ENCODE results near the gene UBAP2. TPM values are rescaled to one million over a fixed set of nuclear protein-coding genes. Genes with fewer than 3 reads are reported as not detected.
"Not testable (repeated sequence)": the region's sequence is repeated elsewhere in the genome, so short reads cannot be mapped to it uniquely, and the experiment has no call there.

UBAP2 gene
- total RNA-seq, 1 experiment from 2014 or later, result 56.8 TPM

DNA sequence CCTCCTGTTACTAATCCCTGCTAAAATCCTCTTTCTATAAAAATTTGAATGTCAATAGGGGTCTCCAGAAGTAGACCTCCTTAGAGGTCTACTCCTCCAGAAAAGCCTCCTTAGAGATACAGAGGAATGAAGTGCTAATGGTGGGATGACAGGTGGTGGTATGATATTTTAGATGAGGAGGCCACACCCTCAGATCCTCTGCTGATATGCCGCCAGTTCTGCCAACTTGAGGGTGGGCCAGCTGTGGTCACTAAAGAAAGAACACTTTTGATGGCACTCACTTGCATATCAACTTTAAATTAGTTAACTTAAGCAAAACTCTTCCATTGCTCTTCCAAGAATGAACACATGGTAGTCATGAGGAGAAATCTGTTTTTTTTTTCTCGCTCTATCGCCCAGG, 16.9 kb upstream of the UBAP2 start:
- no peaks in the 10 kb centered on the region for H4K20me1 ChIP-seq (ENCODE audit: insufficient read depth, low read depth, low read length)
- no peak for DNase-seq
- no peaks in the 10 kb centered on the region for H3K9me3 ChIP-seq (ENCODE audit: low read length)
- H3K9me2 ChIP-seq (replicated peaks; ENCODE audit: insufficient read depth, low read length), result no peaks in the 10 kb centered on the region
- no peak overlapping the region for H3K9ac ChIP-seq (ENCODE audit: low read length)
- H3K4me1 ChIP-seq (ENCODE audit: low read length), result no peaks in the 10 kb centered on the region
- no peak overlapping the region for H3K4me3 ChIP-seq (ENCODE audit: low read length)
- H3K4me2 ChIP-seq (ENCODE audit: low read depth, low read length, poor library complexity, severe bottlenecking), result no peak overlapping the region
- H2AFZ ChIP-seq (ENCODE audit: low read length), result no peak overlapping the region
- no peaks in the 10 kb centered on the region for H3K27me3 ChIP-seq (ENCODE audit: low read length)
- no peak overlapping the region for H3K27ac ChIP-seq (ENCODE audit: low read length)
- H3K36me3 ChIP-seq (ENCODE audit: insufficient read depth, low read length), result no peaks in the 10 kb centered on the region
- H3K79me2 ChIP-seq (ENCODE audit: low read length), result no peaks in the 10 kb centered on the region

DNA sequence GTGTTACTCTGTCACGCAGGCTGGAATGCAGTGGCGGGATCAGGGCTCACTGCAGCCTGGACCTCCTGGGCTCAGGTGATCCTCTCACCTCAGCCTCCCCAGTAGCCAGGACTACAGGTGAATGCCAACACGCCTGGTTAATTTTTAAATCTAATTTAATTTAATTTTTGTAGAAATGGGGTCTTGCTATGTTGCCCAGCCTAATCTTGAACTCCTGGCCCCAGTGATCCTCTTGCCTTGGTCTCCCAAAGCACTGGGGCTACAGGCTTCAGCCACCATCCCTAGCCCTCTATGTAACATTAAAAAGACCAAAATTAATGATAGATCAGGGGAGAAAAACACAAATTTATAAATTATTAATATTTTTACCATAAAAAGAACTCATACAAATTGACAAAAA, 11.3 kb upstream of the UBAP2 start:
- Histone ChIP-seq H2AFZ (ENCODE audit: low read length) (no peak overlapping the region), H3K4me2 (ENCODE audit: low read depth, low read length, poor library complexity, severe bottlenecking) (no peak overlapping the region), H3K9ac (ENCODE audit: low read length) (no peak overlapping the region), H4K20me1 (ENCODE audit: insufficient read depth, low read depth, low read length) (no peaks in the 10 kb centered on the region), H3K9me2 (replicated peaks; ENCODE audit: insufficient read depth, low read length) (no peaks in the 10 kb centered on the region), H3K4me1 (ENCODE audit: low read length) (no peaks in the 10 kb centered on the region), H3K36me3 (ENCODE audit: insufficient read depth, low read length) (no peaks in the 10 kb centered on the region), H3K4me3 (ENCODE audit: low read length) (no peak overlapping the region), H3K79me2 (ENCODE audit: low read length) (no peaks in the 10 kb centered on the region), H3K27me3 (ENCODE audit: low read length) (no peaks in the 10 kb centered on the region), H3K9me3 (ENCODE audit: low read length) (no peaks in the 10 kb centered on the region), H3K27ac (ENCODE audit: low read length) (no peak overlapping the region)
- DNase-seq, result no peak

DNA sequence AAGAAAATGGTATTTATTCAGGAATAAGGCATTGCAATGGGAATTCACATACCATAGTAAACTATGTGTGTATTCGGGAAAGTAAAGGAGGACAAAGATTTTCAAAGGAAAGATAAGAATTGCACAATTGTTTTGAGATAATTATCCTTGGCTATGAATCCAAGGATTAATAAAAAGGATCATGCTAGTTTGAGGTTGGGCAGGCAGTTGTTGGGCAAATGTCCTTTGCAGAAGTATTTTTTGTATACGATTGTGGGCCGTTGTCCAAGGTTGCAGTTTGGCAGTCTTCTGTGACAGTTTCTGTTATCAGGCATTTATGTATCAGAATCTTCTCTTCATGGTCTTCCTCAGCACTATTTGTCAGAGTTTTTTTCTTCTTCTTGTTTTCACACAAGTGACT, 10.6 kb upstream of the UBAP2 start:
- Histone ChIP-seq H3K4me2 (ENCODE audit: low read depth, low read length, poor library complexity, severe bottlenecking) (no peak overlapping the region), H3K36me3 (ENCODE audit: insufficient read depth, low read length) (no peaks in the 10 kb centered on the region), H3K4me3 (ENCODE audit: low read length) (no peak overlapping the region), H3K9ac (ENCODE audit: low read length) (no peak overlapping the region), H3K9me2 (replicated peaks; ENCODE audit: insufficient read depth, low read length) (no peaks in the 10 kb centered on the region), H3K4me1 (ENCODE audit: low read length) (no peaks in the 10 kb centered on the region), H3K27me3 (ENCODE audit: low read length) (no peaks in the 10 kb centered on the region), H3K9me3 (ENCODE audit: low read length) (no peaks in the 10 kb centered on the region), H4K20me1 (ENCODE audit: insufficient read depth, low read depth, low read length) (no peaks in the 10 kb centered on the region), H3K27ac (ENCODE audit: low read length) (no peak overlapping the region), H2AFZ (ENCODE audit: low read length) (no peak overlapping the region), H3K79me2 (ENCODE audit: low read length) (no peaks in the 10 kb centered on the region)
- DNase-seq, result no peak

DNA sequence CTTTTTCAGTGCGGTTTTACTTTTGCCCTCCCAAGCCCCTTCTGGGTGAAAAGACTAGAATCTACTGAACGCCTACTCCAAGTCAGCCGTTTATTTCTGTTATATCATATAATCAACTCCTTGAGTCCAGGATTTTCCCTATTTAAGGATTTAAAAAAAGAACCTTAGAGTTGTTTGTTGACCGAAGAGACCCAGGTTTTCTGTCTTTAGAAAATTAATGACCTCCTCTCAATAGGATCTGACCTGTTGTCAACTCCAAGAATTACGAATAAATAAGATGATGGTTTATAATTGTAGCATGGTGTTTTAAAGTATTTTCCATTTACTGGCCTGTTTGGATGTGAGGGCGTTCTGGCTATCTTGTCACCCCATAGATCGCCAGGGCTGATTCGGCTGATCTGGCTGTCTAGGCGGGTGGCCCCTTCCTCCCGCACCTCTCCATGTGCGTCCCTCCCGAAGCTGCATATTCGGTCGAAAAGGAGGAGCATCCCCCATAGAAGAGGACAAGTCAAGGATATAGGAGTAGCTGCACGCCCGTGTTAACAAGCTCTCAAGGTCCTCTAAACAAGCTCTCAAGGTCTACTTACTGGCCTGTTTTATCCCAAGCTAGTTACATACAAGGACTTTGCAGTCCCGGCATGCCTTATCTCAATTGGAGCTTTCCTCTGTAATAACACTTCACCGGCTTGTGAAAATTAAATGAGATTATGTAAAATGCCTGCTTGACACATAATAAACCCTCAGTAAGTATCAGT, 1.1 kb upstream of the UBAP2 start:
- H3K36me3 ChIP-seq (ENCODE audit: insufficient read depth, low read length), result no peaks in the 10 kb centered on the region; the same call in 1 of the 2 replicates
- no peaks in the 10 kb centered on the region for H3K9me3 ChIP-seq (ENCODE audit: low read length)
- no peaks in the 10 kb centered on the region for H3K9me2 ChIP-seq (replicated peaks; ENCODE audit: insufficient read depth, low read length)
- H3K9ac ChIP-seq (ENCODE audit: low read length), result peak overlapping the region; percentile 88
- H4K20me1 ChIP-seq (ENCODE audit: insufficient read depth, low read depth, low read length), result peaks cover 8% of the 10 kb centered on the region; the same call in 1 of the 2 replicates
- peaks cover 29% of the 10 kb centered on the region for H3K4me1 ChIP-seq (ENCODE audit: low read length)
- H2AFZ ChIP-seq (ENCODE audit: low read length), result peak overlapping the region; percentile 89; the same call in 1 of the 2 replicates
- peak overlapping the region; percentile 74 for H3K27ac ChIP-seq (ENCODE audit: low read length)
- peak overlapping the region; percentile 99 for H3K4me3 ChIP-seq (ENCODE audit: low read length)
- no peaks in the 10 kb centered on the region for H3K27me3 ChIP-seq (ENCODE audit: low read length)
- peaks cover 39% of the 10 kb centered on the region for H3K79me2 ChIP-seq (ENCODE audit: low read length)
- H3K4me2 ChIP-seq (ENCODE audit: low read depth, low read length, poor library complexity, severe bottlenecking), result peak overlapping the region; percentile 98
- DNase-seq, result no peak

DNA sequence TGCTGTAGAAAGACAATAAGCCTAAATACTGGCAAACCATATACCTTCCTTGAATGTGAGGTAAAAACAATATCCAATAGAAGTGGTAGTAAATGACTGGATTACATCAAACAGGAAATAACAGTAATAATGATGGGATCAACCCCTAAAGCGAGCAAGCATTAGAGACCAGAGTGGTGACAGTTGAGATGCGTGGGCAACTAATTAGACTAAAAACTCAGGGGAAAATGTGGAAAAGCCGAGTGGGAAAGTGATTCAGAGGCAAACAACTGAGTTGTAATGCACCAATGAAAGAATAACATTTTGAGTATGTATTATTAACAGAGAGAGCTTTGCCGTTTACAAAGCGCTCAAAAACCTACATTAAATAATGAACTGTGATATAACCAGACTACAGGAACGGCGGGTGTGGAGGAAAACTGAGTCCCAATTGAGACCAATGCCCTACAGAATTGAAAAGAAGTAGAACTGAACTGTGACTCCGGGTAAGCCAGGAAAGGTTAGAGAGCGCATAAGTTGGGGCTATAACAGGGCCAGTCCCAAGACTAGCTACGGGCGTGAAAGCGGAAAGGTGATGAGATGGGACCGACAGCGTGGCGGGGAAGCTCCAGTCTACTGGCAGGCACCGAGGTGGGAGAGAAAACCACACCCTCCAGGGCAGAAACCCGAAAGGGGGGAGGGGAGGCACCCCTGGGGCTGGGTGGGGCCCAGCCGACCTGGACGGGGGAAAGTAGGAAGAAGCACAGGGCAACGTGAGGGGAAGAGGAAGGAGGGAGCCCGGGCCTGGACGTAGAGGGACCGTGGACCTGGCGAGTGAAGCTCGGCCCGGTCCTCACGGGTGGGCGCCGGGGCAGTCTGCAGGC, 592 bp downstream of the UBAP2 start:
- DNase-seq, result peak; percentile 86

DNA sequence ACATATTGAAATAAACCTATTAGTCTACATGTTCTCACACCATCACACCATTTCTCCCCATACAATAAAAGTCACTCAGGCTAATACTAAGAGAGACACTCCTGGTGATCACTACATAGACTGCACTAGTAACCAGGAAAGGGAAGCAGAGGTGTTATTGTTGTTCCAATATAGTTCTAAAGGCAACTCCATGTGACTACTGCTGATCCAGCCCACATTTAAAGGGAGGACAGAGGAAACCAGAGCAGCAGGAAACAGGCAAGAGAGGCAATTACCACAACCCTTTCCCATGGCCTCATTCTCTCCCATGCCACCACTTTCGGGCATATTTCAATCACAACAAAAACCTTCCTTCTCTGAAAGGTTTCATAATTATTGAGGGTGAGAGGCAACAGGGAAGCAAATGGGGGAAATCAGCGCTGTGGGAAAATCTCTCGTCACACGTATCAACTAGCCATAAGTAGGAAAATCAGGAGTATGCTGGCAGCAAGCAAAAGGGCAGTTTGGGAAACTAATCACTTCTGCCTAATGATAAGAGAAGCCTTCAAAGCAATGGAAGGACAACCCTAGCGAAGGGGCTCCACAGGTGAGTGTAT, 1.8 kb downstream of the UBAP2 start:
- H3K4me2 ChIP-seq (ENCODE audit: low read depth, low read length, poor library complexity, severe bottlenecking), result peak overlapping the region; percentile 98
- no peaks in the 10 kb centered on the region for H3K9me3 ChIP-seq (ENCODE audit: low read length)
- no peaks in the 10 kb centered on the region for H3K27me3 ChIP-seq (ENCODE audit: low read length)
- H3K4me1 ChIP-seq (ENCODE audit: low read length), result peaks cover 29% of the 10 kb centered on the region
- H3K27ac ChIP-seq (ENCODE audit: low read length), result no peak overlapping the region
- peaks cover 14% of the 10 kb centered on the region; the same call in 1 of the 2 replicates for H3K36me3 ChIP-seq (ENCODE audit: insufficient read depth, low read length)
- peak overlapping the region; percentile 88 for H3K9ac ChIP-seq (ENCODE audit: low read length)
- DNase-seq, result no peak
- peak overlapping the region; percentile 99 for H3K4me3 ChIP-seq (ENCODE audit: low read length)
- no peaks in the 10 kb centered on the region for H3K9me2 ChIP-seq (replicated peaks; ENCODE audit: insufficient read depth, low read length)
- no peak overlapping the region for H2AFZ ChIP-seq (ENCODE audit: low read length)
- peaks cover 67% of the 10 kb centered on the region for H3K79me2 ChIP-seq (ENCODE audit: low read length)
- H4K20me1 ChIP-seq (ENCODE audit: insufficient read depth, low read depth, low read length), result peaks cover 8% of the 10 kb centered on the region; the same call in 1 of the 2 replicates

More for the DNA sequence above, 592 bp downstream of the UBAP2 start:
- no peaks in the 10 kb centered on the region for H3K9me3 ChIP-seq (ENCODE audit: low read length)
- no peaks in the 10 kb centered on the region for H3K9me2 ChIP-seq (replicated peaks; ENCODE audit: insufficient read depth, low read length)
- H3K36me3 ChIP-seq (ENCODE audit: insufficient read depth, low read length), result peaks cover 6% of the 10 kb centered on the region; the same call in 1 of the 2 replicates
- H4K20me1 ChIP-seq (ENCODE audit: insufficient read depth, low read depth, low read length), result peaks cover 8% of the 10 kb centered on the region; the same call in 1 of the 2 replicates
- H2AFZ ChIP-seq (ENCODE audit: low read length), result peak overlapping the region; percentile 30; the same call in 1 of the 2 replicates
- H3K27ac ChIP-seq (ENCODE audit: low read length), result peak overlapping the region; percentile 74
- peak overlapping the region; percentile 98 for H3K4me2 ChIP-seq (ENCODE audit: low read depth, low read length, poor library complexity, severe bottlenecking)
- H3K4me3 ChIP-seq (ENCODE audit: low read length), result peak overlapping the region; percentile 99
- peaks cover 29% of the 10 kb centered on the region for H3K4me1 ChIP-seq (ENCODE audit: low read length)
- H3K9ac ChIP-seq (ENCODE audit: low read length), result peak overlapping the region; percentile 88
- H3K79me2 ChIP-seq (ENCODE audit: low read length), result peaks cover 55% of the 10 kb centered on the region
- H3K27me3 ChIP-seq (ENCODE audit: low read length), result no peaks in the 10 kb centered on the region

DNA sequence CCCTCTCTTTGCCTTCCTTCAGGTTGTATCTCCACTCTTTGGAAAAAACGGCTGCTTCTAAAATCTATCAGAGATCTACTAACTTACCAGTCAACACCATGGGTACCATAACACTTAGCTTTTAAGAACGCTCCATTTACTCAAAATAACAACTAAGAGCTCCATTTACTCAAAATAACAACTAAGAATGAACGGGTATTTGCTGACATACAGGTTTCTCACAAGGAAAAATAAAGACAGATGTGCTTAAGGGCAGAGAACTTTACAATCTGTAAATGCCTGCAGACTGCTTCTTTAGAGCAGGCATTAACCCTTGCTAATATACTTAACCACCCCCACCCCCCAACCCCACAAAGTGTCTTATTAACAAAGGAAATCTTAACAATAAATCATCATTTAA, 2.8 kb downstream of the UBAP2 start:
- Histone ChIP-seq H3K27ac (ENCODE audit: low read length) (no peak overlapping the region), H3K9ac (ENCODE audit: low read length) (no peak overlapping the region), H3K27me3 (ENCODE audit: low read length) (no peaks in the 10 kb centered on the region), H2AFZ (ENCODE audit: low read length) (no peak overlapping the region), H3K4me1 (ENCODE audit: low read length) (peaks cover 29% of the 10 kb centered on the region), H3K9me3 (ENCODE audit: low read length) (no peaks in the 10 kb centered on the region), H3K9me2 (replicated peaks; ENCODE audit: insufficient read depth, low read length) (no peaks in the 10 kb centered on the region), H3K36me3 (ENCODE audit: insufficient read depth, low read length) (peaks cover 16% of the 10 kb centered on the region; the same call in 1 of the 2 replicates), H3K4me2 (ENCODE audit: low read depth, low read length, poor library complexity, severe bottlenecking) (peak overlapping the region; percentile 19), H3K79me2 (ENCODE audit: low read length) (peaks cover 75% of the 10 kb centered on the region), H4K20me1 (ENCODE audit: insufficient read depth, low read depth, low read length) (peaks cover 8% of the 10 kb centered on the region; the same call in 1 of the 2 replicates), H3K4me3 (ENCODE audit: low read length) (no peak overlapping the region)
- no peak for DNase-seq

DNA sequence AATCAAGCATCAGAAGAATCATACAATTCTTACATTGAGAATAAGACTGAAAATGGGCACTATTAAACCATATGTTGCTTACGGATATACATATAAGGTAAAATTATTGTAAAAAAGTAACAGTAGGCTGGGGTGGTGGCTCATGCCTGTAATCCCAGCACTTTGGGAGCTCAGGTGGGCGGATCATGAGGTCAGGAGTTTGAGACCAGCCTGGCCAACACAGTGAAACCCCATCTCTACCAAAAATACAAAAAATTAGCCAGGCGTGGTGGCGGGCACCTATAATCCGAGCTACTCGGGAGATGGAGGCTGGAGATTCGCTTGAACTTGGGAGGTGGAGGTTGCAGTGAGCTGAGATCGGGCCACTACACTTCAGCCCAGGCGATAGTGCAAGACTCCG, 6.6 kb downstream of the UBAP2 start:
- not testable (repeated sequence) for H3K9me2 ChIP-seq (replicated peaks; ENCODE audit: insufficient read depth, low read length); H3K4me2 ChIP-seq (ENCODE audit: low read depth, low read length, poor library complexity, severe bottlenecking); DNase-seq; H2AFZ ChIP-seq (ENCODE audit: low read length); H3K27ac ChIP-seq (ENCODE audit: low read length); H3K4me3 ChIP-seq (ENCODE audit: low read length); H4K20me1 ChIP-seq (ENCODE audit: insufficient read depth, low read depth, low read length); H3K27me3 ChIP-seq (ENCODE audit: low read length); H3K9me3 ChIP-seq (ENCODE audit: low read length); H3K9ac ChIP-seq (ENCODE audit: low read length)
- H3K4me1 ChIP-seq (ENCODE audit: low read length), result peaks cover 11% of the 10 kb centered on the region
- peaks cover 84% of the 10 kb centered on the region for H3K79me2 ChIP-seq (ENCODE audit: low read length)
- peaks cover 25% of the 10 kb centered on the region; the same call in 1 of the 2 replicates for H3K36me3 ChIP-seq (ENCODE audit: insufficient read depth, low read length)

All from Karpas-422 (cell line).